HepG2 (cell line): ENCODE results near the gene ABAT. TPM values are rescaled to one million over a fixed set of nuclear protein-coding genes. Genes with fewer than 3 reads are reported as not detected.

Source experiments
- AGO2 ChIP-seq: fragments of 200-400 bp; formaldehyde crosslinking; optimal IDR thresholded peaks from 2 replicates; pipeline ENCODE3; 2017; ENCODE audit warnings: mild to moderate bottlenecking, low read depth, low read length, moderate library complexity
- ARID4A ChIP-seq: sonication (generic); formaldehyde crosslinking; IDR thresholded peaks from 2 replicates; pipeline ENCODE4 v1.5.0; 2020; ENCODE audit warnings: mild to moderate bottlenecking, missing genetic modification reagents, borderline replicate concordance
- CREB3 ChIP-seq: sonication (generic); formaldehyde crosslinking; IDR thresholded peaks from 2 replicates; pipeline ENCODE4 v1.5.0; 2020; ENCODE audit warnings: missing genetic modification reagents
- HOXA3 ChIP-seq: sonication (generic); formaldehyde crosslinking; IDR thresholded peaks from 2 replicates; pipeline ENCODE4 v1.5.0; 2020; ENCODE audit warnings: missing genetic modification reagents
- MLLT10 ChIP-seq: sonication (generic); formaldehyde crosslinking; IDR thresholded peaks from 2 replicates; pipeline ENCODE4 v1.4.0; 2020; ENCODE audit warnings: missing genetic modification reagents
- NR2C2 ChIP-seq: sonication (generic); formaldehyde crosslinking; IDR thresholded peaks from 2 replicates; pipeline ENCODE4 v1.4.0; 2020; ENCODE audit warnings: missing genetic modification reagents, mild to moderate bottlenecking, moderate library complexity, borderline replicate concordance
- NRL ChIP-seq: sonication (generic); formaldehyde crosslinking; IDR thresholded peaks from 2 replicates; pipeline ENCODE4 v1.5.0; 2020; ENCODE audit warnings: missing genetic modification reagents, mild to moderate bottlenecking, moderate library complexity, borderline replicate concordance
- TBX2 ChIP-seq: sonication (generic); formaldehyde crosslinking; IDR thresholded peaks from 2 replicates; pipeline ENCODE4 v1.5.0; 2020; ENCODE audit warnings: missing genetic modification reagents, mild to moderate bottlenecking, borderline replicate concordance
- ZBTB38 ChIP-seq: sonication (generic); formaldehyde crosslinking; IDR thresholded peaks from 2 replicates; pipeline ENCODE4 v1.5.1; 2020; ENCODE audit warnings: mild to moderate bottlenecking, missing genetic modification reagents
- ZFP62 ChIP-seq: sonication (generic); formaldehyde crosslinking; IDR thresholded peaks from 2 replicates; pipeline ENCODE4 v1.4.0; 2020; ENCODE audit warnings: missing genetic modification reagents
- ZFX ChIP-seq: sonication (generic); formaldehyde crosslinking; IDR thresholded peaks from 2 replicates; pipeline ENCODE4 v1.4.0; 2020; ENCODE audit warnings: mild to moderate bottlenecking, low read depth, missing genetic modification reagents, moderate library complexity
- ZNF256 ChIP-seq: sonication (generic); formaldehyde crosslinking; conservative IDR thresholded peaks from 2 replicates; pipeline ENCODE4 v1.4.0; 2020; ENCODE audit warnings: missing genetic modification reagents
- ZNF274 ChIP-seq: sonication (generic); formaldehyde crosslinking; IDR thresholded peaks from 2 replicates; pipeline ENCODE4 v1.5.1; 2020; ENCODE audit warnings: mild to moderate bottlenecking, missing genetic modification reagents
- ZNF337 ChIP-seq: sonication (generic); formaldehyde crosslinking; IDR thresholded peaks from 2 replicates; pipeline ENCODE4 v1.5.1; 2020; ENCODE audit warnings: missing genetic modification reagents, low read depth, mild to moderate bottlenecking, borderline replicate concordance
- ZNF501 ChIP-seq: sonication (generic); formaldehyde crosslinking; IDR thresholded peaks from 2 replicates; pipeline ENCODE4 v1.5.1; 2020; ENCODE audit warnings: mild to moderate bottlenecking, moderate library complexity, missing genetic modification reagents
- ZNF552 ChIP-seq: sonication (generic); formaldehyde crosslinking; IDR thresholded peaks from 2 replicates; pipeline ENCODE4 v1.9.0; 2022; ENCODE audit warnings: missing genetic modification reagents, mild to moderate bottlenecking, borderline replicate concordance
- ZNF607 ChIP-seq: sonication (generic); formaldehyde crosslinking; IDR thresholded peaks from 2 replicates; pipeline ENCODE4 v1.5.1; 2020; ENCODE audit warnings: missing genetic modification reagents, mild to moderate bottlenecking, borderline replicate concordance
- ZNF687 ChIP-seq: sonication (generic); formaldehyde crosslinking; IDR thresholded peaks from 2 replicates; pipeline ENCODE4 v1.5.1; 2020; ENCODE audit warnings: mild to moderate bottlenecking, missing genetic modification reagents, moderate library complexity
- ZNF703 ChIP-seq: sonication (generic); formaldehyde crosslinking; IDR thresholded peaks from 2 replicates; pipeline ENCODE4 v1.5.1; 2020; ENCODE audit warnings: missing genetic modification reagents, mild to moderate bottlenecking, moderate library complexity, borderline replicate concordance
- ZNF773 ChIP-seq: sonication (generic); formaldehyde crosslinking; IDR thresholded peaks from 2 replicates; pipeline ENCODE4 v1.4.0; 2020; ENCODE audit warnings: missing genetic modification reagents, borderline replicate concordance
- polyA plus RNA-seq, 8 experiments: library from polyadenylated mRNA; depleted of rRNA in 3 of 8; stranded (reverse) in 7 of 8; unstranded in 1 of 8; fragments of >200 nt; fragmentation: Illumina TruSeq in 4 of 8; extraction: Trizol in 4 of 8; gene quantifications; 2 replicates each; pipeline versions ENCODE4 v1.2.1 to v1.2.3, GENCODE V29; 2011 to 2016; ENCODE audit warnings: low read depth in 4 of 8, missing spikeins in 1 of 8, mixed read lengths in 1 of 8; ENCODE audit not compliant: insufficient read depth in 1 of 8
- total RNA-seq, 5 experiments: library from RNA; depleted of rRNA; stranded (reverse); fragments of >200 nt; fragmentation: Illumina TruSeq; extraction: Trizol; gene quantifications; 2 replicates each; pipeline ENCODE4 v1.2.3, GENCODE V29; 2016; ENCODE audit warnings: low read depth in 1 of 5

Gene ABAT
- total and polyA plus RNA-seq, 2 of the 13 experiments (the other 11 are each of a cell fraction or from before 2014, with no cell fraction given): 47.6 to 97.3 TPM

GRCh38 chr16:8686031-8686621, 11.7 kb downstream of the ABAT start (continued):
- peak; percentile 40 for TF ChIP-seq ZNF687 (CRISPR knock-in tag)
- TF ChIP-seq ZNF256 (CRISPR knock-in tag): peak; percentile 77; the same call in 1 of the 2 replicates
- no peak for TF ChIP-seq ZNF703
- no peak for TF ChIP-seq ZFX (CRISPR knock-in tag)
- TF ChIP-seq ZNF773 (CRISPR knock-in tag): 0 out of 2 replicates have a peak, but pooled peaks have one; percentile 48
- TF ChIP-seq ZNF552: 0 out of 2 replicates have a peak, but pooled peaks have one; percentile 16
- no peak for TF ChIP-seq ZFP62 (CRISPR knock-in tag)
- no peak for TF ChIP-seq ZNF337 (CRISPR knock-in tag)
- TF ChIP-seq NR2C2 (CRISPR knock-in tag): no peak
- 0 out of 2 replicates have a peak, but pooled peaks have one; percentile 31 for TF ChIP-seq MLLT10 (CRISPR knock-in tag)
- TF ChIP-seq ARID4A (CRISPR knock-in tag): peak; percentile 30; the same call in 1 of the 2 replicates
- TF ChIP-seq NRL (CRISPR knock-in tag): peak; percentile 49; the same call in 1 of the 2 replicates
- peak; percentile 25 for TF ChIP-seq AGO2
- peak; percentile 53; the same call in 1 of the 2 replicates for TF ChIP-seq ZBTB38 (CRISPR knock-in tag)
- peak; percentile 12; the same call in 1 of the 2 replicates for TF ChIP-seq ZNF607
- TF ChIP-seq ZNF501: peak; percentile 11; the same call in 1 of the 2 replicates
- 0 out of 2 replicates have a peak, but pooled peaks have one; percentile 59 for TF ChIP-seq ZNF274
- TF ChIP-seq HOXA3 (CRISPR knock-in tag): 0 out of 2 replicates have a peak, but pooled peaks have one; percentile 23
- no peak for TF ChIP-seq TBX2 (CRISPR knock-in tag)
- TF ChIP-seq CREB3 (CRISPR knock-in tag): 0 out of 2 replicates have a peak, but pooled peaks have one; percentile 38
